ENCODE data around the gene TSHZ1. TPM values are rescaled to one million over a fixed set of nuclear protein-coding genes. Genes with fewer than 3 reads are reported as not detected.

TSHZ1 gene
- polyA plus RNA-seq, 1 donor from 2014 or later: 1.1 TPM

DNA sequence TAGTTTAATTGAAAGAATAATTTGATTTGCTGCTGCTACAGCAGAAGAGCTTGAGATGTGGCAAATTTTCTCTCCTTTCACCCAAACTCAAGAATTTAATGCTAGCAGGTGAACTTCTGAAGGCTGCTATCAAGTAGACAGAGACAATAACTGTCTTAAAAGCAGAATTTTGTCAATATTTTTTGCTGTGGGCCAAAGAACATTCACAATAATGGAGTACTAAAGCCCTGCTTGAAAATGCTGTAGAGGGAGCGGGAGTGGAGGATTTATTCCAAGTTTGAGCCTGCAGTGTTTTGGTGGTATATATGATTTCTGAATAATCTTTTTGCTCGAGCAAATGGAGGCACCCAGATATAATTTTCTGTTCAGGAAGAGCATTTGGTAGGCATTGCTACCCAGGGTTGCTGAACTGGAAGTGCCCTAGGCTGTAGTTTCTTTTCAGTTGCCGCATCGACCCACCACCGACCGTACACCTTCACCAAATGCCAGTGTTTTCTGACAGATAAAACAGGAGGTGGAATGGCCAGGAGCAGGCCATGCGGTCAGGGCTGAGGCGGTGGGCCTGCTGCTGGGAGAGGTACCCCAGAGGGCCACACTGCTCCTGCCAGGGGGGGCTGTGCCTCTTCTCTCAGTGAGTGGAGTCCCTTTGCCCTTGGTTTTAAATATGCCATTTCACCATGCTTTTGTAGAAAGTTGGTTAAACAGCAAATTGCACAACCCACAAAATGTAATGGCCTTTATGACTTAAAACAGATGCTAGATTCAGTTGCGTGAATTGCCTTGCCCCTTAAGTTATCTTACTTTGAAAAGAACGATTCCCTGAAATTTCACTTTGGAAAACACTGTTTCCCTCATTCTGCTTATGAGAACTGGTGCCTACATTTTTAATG is 36.4 kb downstream of the TSHZ1 start:
- no peaks in the 10 kb centered on the region for H4K20me1 ChIP-seq (ENCODE audit: insufficient read depth)
- H3K79me2 ChIP-seq (replicated peaks; ENCODE audit: insufficient read depth, low read length): no peaks in the 10 kb centered on the region
- no peaks in the 10 kb centered on the region for H3K27me3 ChIP-seq (ENCODE audit: insufficient read depth, low read depth, low read length)
- H2AFZ ChIP-seq (ENCODE audit: low read depth, low read length): no peak overlapping the region
- no peak overlapping the region for H3K4me3 ChIP-seq (ENCODE audit: low read length)
- no peaks in the 10 kb centered on the region for H3K9me3 ChIP-seq (ENCODE audit: low read length)
- H3K9me2 ChIP-seq (ENCODE audit: insufficient read depth, low read length): no peaks in the 10 kb centered on the region
- no peak overlapping the region for H3K27ac ChIP-seq (ENCODE audit: low read length)
- H3F3A ChIP-seq (ENCODE audit: insufficient read depth, low read length, poor library complexity, severe bottlenecking): no peaks in the 10 kb centered on the region
- no peak for TF ChIP-seq MXI1 (conservative IDR thresholded peaks at IDR 0.05; ENCODE audit: poor library complexity, severe bottlenecking)
- TF ChIP-seq, protein P1, sequence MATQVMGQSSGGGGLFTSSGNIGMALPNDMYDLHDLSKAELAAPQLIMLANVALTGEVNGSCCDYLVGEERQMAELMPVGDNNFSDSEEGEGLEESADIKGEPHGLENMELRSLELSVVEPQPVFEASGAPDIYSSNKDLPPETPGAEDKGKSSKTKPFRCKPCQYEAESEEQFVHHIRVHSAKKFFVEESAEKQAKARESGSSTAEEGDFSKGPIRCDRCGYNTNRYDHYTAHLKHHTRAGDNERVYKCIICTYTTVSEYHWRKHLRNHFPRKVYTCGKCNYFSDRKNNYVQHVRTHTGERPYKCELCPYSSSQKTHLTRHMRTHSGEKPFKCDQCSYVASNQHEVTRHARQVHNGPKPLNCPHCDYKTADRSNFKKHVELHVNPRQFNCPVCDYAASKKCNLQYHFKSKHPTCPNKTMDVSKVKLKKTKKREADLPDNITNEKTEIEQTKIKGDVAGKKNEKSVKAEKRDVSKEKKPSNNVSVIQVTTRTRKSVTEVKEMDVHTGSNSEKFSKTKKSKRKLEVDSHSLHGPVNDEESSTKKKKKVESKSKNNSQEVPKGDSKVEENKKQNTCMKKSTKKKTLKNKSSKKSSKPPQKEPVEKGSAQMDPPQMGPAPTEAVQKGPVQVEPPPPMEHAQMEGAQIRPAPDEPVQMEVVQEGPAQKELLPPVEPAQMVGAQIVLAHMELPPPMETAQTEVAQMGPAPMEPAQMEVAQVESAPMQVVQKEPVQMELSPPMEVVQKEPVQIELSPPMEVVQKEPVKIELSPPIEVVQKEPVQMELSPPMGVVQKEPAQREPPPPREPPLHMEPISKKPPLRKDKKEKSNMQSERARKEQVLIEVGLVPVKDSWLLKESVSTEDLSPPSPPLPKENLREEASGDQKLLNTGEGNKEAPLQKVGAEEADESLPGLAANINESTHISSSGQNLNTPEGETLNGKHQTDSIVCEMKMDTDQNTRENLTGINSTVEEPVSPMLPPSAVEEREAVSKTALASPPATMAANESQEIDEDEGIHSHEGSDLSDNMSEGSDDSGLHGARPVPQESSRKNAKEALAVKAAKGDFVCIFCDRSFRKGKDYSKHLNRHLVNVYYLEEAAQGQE (IDR thresholded peaks at IDR 0.05; ENCODE audit: borderline replicate concordance): no peak
- no peak overlapping the region for H3K4me2 ChIP-seq (ENCODE audit: low read length)
- no peaks in the 10 kb centered on the region for H3K36me3 ChIP-seq (ENCODE audit: insufficient read depth, low read length)
- no peak overlapping the region for H3K9ac ChIP-seq (ENCODE audit: low read length)

DNA sequence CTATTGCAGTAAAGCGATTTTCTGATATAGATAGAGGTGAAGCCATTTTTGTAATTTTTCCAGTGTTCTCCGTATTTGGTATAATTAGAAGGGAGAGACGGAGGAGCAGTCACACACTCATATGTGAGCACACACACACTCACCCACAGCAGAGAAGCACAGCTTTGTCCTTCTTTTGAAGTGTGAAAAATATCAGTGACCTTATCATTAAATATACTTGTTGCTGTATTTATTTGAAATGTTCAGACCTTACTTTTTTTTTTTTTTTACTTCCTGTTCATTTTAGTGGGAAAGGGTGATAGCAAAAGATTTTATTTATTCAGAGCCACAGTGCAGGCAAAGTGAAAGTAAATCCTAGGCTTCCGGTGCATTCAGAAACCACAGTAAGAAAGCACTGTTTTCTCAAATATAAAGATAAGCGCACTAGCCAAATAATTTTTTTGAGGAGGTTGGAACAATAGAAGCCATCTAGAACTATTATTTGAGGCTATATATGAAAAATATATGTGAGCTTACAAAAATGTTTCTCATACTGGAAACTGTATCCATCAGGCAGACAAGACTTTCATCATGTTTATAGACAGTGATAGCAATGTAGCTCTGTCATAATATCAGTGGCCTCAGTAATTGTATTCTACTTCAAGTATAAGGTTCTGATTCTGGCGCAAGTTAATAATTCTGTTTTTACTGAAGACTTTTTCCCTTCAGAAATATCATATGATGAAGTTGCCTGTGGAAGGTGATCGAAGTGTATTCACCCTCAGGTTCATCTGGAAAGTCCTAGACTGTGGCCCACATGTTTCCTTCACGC is 37.2 kb downstream of the TSHZ1 start:
- Histone ChIP-seq H3K79me2 (replicated peaks; ENCODE audit: insufficient read depth, low read length) (no peaks in the 10 kb centered on the region), H3F3A (ENCODE audit: insufficient read depth, low read length, poor library complexity, severe bottlenecking) (no peaks in the 10 kb centered on the region), H3K4me3 (ENCODE audit: low read length) (no peak overlapping the region), H3K9me3 (ENCODE audit: low read length) (no peaks in the 10 kb centered on the region), H3K36me3 (ENCODE audit: insufficient read depth, low read length) (no peaks in the 10 kb centered on the region), H4K20me1 (ENCODE audit: insufficient read depth) (no peaks in the 10 kb centered on the region), H3K4me2 (ENCODE audit: low read length) (no peak overlapping the region), H3K9me2 (ENCODE audit: insufficient read depth, low read length) (no peaks in the 10 kb centered on the region), H3K27ac (ENCODE audit: low read length) (no peak overlapping the region), H3K27me3 (ENCODE audit: insufficient read depth, low read depth, low read length) (no peaks in the 10 kb centered on the region), H3K9ac (ENCODE audit: low read length) (no peak overlapping the region), H2AFZ (ENCODE audit: low read depth, low read length) (no peak overlapping the region)
- TF ChIP-seq EZH2 (IDR thresholded peaks at IDR 0.05; ENCODE audit: borderline replicate concordance, insufficient read depth, low read length, poor library complexity, severe bottlenecking) (no peak), MXI1 (conservative IDR thresholded peaks at IDR 0.05; ENCODE audit: poor library complexity, severe bottlenecking) (no peak), RAD21 (conservative IDR thresholded peaks at IDR 0.05) (no peak), SMC3 (conservative IDR thresholded peaks at IDR 0.05; ENCODE audit: poor library complexity) (no peak), TAF1 (IDR thresholded peaks at IDR 0.05; ENCODE audit: low read depth) (no peak), EP300 (conservative IDR thresholded peaks at IDR 0.05; ENCODE audit: poor library complexity, severe bottlenecking) (no peak), POLR2AphosphoS5 (IDR thresholded peaks at IDR 0.05) (no peak)
- TF ChIP-seq, protein P1 (IDR thresholded peaks at IDR 0.05; ENCODE audit: borderline replicate concordance): no peak
- TF ChIP-seq, protein P2, sequence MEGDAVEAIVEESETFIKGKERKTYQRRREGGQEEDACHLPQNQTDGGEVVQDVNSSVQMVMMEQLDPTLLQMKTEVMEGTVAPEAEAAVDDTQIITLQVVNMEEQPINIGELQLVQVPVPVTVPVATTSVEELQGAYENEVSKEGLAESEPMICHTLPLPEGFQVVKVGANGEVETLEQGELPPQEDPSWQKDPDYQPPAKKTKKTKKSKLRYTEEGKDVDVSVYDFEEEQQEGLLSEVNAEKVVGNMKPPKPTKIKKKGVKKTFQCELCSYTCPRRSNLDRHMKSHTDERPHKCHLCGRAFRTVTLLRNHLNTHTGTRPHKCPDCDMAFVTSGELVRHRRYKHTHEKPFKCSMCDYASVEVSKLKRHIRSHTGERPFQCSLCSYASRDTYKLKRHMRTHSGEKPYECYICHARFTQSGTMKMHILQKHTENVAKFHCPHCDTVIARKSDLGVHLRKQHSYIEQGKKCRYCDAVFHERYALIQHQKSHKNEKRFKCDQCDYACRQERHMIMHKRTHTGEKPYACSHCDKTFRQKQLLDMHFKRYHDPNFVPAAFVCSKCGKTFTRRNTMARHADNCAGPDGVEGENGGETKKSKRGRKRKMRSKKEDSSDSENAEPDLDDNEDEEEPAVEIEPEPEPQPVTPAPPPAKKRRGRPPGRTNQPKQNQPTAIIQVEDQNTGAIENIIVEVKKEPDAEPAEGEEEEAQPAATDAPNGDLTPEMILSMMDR (IDR thresholded peaks at IDR 0.05; ENCODE audit: poor library complexity, severe bottlenecking): no peak

Measured in neural cell (in vitro differentiated cells).